Activated CD4-positive, alpha-beta T cell treated with anti-CD3 and anti-CD28 coated beads for 36 hours (primary cell): ENCODE results near the gene CGB1. TPM values are rescaled to one million over a fixed set of nuclear protein-coding genes. Genes with fewer than 3 reads are reported as not detected.
A peak's percentile ranks its signal among the peaks of the same experiment; 100 is the strongest.
"Not testable (repeated sequence)": the region's sequence is repeated elsewhere in the genome, so short reads cannot be mapped to it uniquely, and the experiment has no call there.

ENCODE experiments used
- ATAC-seq: fragments of 200-7000 bp; cut with Tn5 transposase; one replicate; pipeline ENCODE4 v1.10.0; 2021; ENCODE audit warnings: mild to moderate bottlenecking, moderate library complexity
- CTCF ChIA-PET: fragments of 350-600 bp; sonication (Branson Sonifier 250); formaldehyde crosslinking; loops from one replicate; lab custom pipeline; 2021; ENCODE audit warnings: antibody characterized with exemption; lab: Charles Lee
- POLR2A ChIA-PET: fragments of 350-600 bp; sonication (Branson Sonifier 250); formaldehyde crosslinking; loops from one replicate; lab custom pipeline; 2021; ENCODE audit warnings: antibody characterized with exemption, inconsistent platforms; lab: Charles Lee
- DNase-seq: peaks from one replicate; pipeline ENCODE4 v3.0.0-alpha.2; 2020
- H3K27ac Mint-ChIP-seq: one replicate; pipeline ENCODE4 v1.8.0; 2021; ENCODE audit warnings: mixed read lengths
- H3K27me3 Mint-ChIP-seq: one replicate; pipeline ENCODE4 v1.8.0; 2021; ENCODE audit warnings: mixed read lengths
- H3K36me3 Mint-ChIP-seq: one replicate; pipeline ENCODE4 v1.8.0; 2021; ENCODE audit warnings: low read depth, mixed read lengths
- H3K4me1 Mint-ChIP-seq: one replicate; pipeline ENCODE4 v1.8.0; 2021; ENCODE audit warnings: mixed read lengths
- H3K4me3 Mint-ChIP-seq: one replicate; pipeline ENCODE4 v1.8.0; 2021; ENCODE audit warnings: mild to moderate bottlenecking, moderate library complexity, mixed read lengths
- H3K9me3 Mint-ChIP-seq: one replicate; pipeline ENCODE4 v1.8.0; 2021; ENCODE audit warnings: low read depth, mixed read lengths
- intact Hi-C, 2 experiments: fragments of 100-400 bp; cut with DNase I in 1 of 2; cut with micrococcal nuclease in 1 of 2; formaldehyde crosslinking; loops; one replicate each; pipeline versions ENCODE4 v1.14.2 to v1.15.1; 2022 to 2024; cut with DNase I, micrococcal nuclease
- total RNA-seq, 2 experiments: library from RNA; stranded (reverse); gene quantifications; one replicate each; pipeline ENCODE4 v1.2.3, GENCODE V29; 2021

CGB1 gene
- not detected for total RNA-seq

DNA sequence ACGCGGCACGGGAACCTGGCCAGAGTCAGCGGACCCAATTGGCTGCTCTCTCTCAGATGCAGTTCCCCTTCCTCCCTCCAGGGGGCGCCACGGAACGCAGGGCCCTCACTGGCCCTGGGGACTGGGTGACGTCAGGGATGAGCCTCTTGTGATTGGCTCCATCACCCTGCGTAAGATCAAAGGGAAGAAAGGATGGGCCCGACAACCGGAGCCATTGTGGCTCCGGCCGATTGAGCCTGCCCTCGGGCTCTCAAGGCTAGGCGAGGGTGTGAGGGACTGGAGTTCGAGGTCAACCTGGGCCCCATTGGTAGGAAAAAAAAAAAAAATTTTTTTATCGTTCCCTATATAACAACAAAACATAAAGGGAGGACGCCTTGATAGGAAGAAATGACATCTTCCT is at the start of gene CGB1:
Gene CGB1 (minus strand): TSS at position 81 of the 400 bp plus-strand sequence. CDS start 184 bp downstream, outside the sequence.
- POLR2A ChIA-PET, H3K4me1 Mint-ChIP-seq, H3K4me3 Mint-ChIP-seq, H3K36me3 Mint-ChIP-seq, CTCF ChIA-PET, H3K9me3 Mint-ChIP-seq, H3K27me3 Mint-ChIP-seq, H3K27ac Mint-ChIP-seq: not testable (repeated sequence)
- peak; percentile 85 for DNase-seq
- ATAC-seq: peak; percentile 77
- intact Hi-C loops: loop anchor here in 1 of 2 experiments (1.0 kb wide), 1 partner anchor 48 kb away; the partner anchor contains the start of gene SNRNP70

GRCh38 chr19:49086296-49086695 is 49.6 kb upstream of the CGB1 start:
- CTCF ChIA-PET: interaction anchor here (1.2 to 4.0 kb wide), 3 partner anchors 12 to 372 kb away, joined by 3 to 26 read pairs (median 3); partner anchors contain the start of gene LIN7B
- peaks cover 36% of the 10 kb centered on the region for H3K4me1 Mint-ChIP-seq
- H3K4me3 Mint-ChIP-seq: peak overlapping the region; percentile 98
- intact Hi-C loops: loop anchor here in 1 of 2 experiments (5.0 kb wide), 1 partner anchor 1814 kb away; the partner anchor contains the start of gene INAFM1
- H3K27ac Mint-ChIP-seq: peak overlapping the region; percentile 96
- no peaks in the 10 kb centered on the region for H3K27me3 Mint-ChIP-seq
- no peak for ATAC-seq
- no peak for DNase-seq
- H3K36me3 Mint-ChIP-seq: peaks cover 43% of the 10 kb centered on the region
- no peaks in the 10 kb centered on the region for H3K9me3 Mint-ChIP-seq
- POLR2A ChIA-PET: interaction anchor here (1.9 kb wide), 1 partner anchor 42 kb away, joined by 4 read pairs; no protein-coding TSS in a partner anchor

DNA sequence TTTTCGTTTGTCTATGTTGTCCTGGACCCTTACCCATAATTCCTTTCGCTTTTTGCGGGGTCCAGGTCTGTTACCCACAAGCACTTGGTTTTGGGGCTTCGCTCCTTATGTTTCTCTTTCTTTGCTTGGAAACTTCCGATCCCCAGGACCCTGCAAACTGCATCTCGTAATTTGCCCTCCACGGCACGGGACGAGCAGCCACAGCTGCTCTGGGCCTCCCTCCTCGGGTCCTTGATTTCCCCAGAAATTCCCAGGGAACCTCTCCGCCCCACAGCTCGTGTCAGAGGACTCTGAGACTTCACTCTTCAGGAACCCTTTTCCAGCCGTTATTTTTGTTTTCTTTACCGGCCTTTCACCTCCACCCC is 49.2 kb upstream of the CGB1 start:
- Mint-ChIP-seq H3K4me1 (peaks cover 34% of the 10 kb centered on the region), H3K4me3 (peak overlapping the region; percentile 98), H3K27me3 (no peaks in the 10 kb centered on the region), H3K36me3 (peaks cover 40% of the 10 kb centered on the region), H3K9me3 (no peaks in the 10 kb centered on the region), H3K27ac (peak overlapping the region; percentile 96)
- ATAC-seq (no peak), DNase-seq (no peak)
- ChIA-PET CTCF (interaction anchor here (0.6 to 4.0 kb wide), 3 partner anchors 13 to 60 kb away, joined by 3 to 26 read pairs (median 3); partner anchors contain the start of gene LIN7B), POLR2A (interaction anchor here (1.9 kb wide), 1 partner anchor 42 kb away, joined by 4 read pairs; no protein-coding TSS in a partner anchor)
- intact Hi-C loops: loop anchor here (1.0 to 5.0 kb wide), 14 partner anchors 28 to 1814 kb away; partner anchors contain the start of genes C19orf73 (in 2 of the 2), PPFIA3 (in 2 of the 2), ATF5 (in 1 of the 2) and FLT3LG (in 1 of the 2)

- peaks cover 31% of the 10 kb centered on the region for H3K4me1 Mint-ChIP-seq
- ChIA-PET POLR2A (no interaction called here), CTCF (interaction anchor here (0.6 to 4.0 kb wide), 2 partner anchors 13 to 61 kb away, joined by 3 to 26 read pairs; no protein-coding TSS in a partner anchor)
- peaks cover 2% of the 10 kb centered on the region for H3K27me3 Mint-ChIP-seq
- ATAC-seq (peak; percentile 99), DNase-seq (peak; percentile 99)
- intact Hi-C loops: loop anchor here (1.0 to 5.0 kb wide), 14 partner anchors 29 to 1813 kb away; partner anchors contain the start of genes C19orf73 (in 2 of the 2), PPFIA3 (in 2 of the 2), ATF5 (in 1 of the 2) and FLT3LG (in 1 of the 2)
- H3K36me3 Mint-ChIP-seq: peaks cover 35% of the 10 kb centered on the region
- H3K27ac Mint-ChIP-seq: peak within 1 kb of the TSS; percentile 96
- H3K9me3 Mint-ChIP-seq: no peaks in the 10 kb centered on the region
- H3K4me3 Mint-ChIP-seq: peak within 1 kb of the TSS; percentile 98
Observed at GRCh38 chr19:49085020-49085867, 48.5 kb upstream of the CGB1 start, which contains the start of gene SNRNP70. SNRNP70 (plus strand) TSS chr19:49085451; CDS start chr19:49086415, 964 bp downstream.

DNA sequence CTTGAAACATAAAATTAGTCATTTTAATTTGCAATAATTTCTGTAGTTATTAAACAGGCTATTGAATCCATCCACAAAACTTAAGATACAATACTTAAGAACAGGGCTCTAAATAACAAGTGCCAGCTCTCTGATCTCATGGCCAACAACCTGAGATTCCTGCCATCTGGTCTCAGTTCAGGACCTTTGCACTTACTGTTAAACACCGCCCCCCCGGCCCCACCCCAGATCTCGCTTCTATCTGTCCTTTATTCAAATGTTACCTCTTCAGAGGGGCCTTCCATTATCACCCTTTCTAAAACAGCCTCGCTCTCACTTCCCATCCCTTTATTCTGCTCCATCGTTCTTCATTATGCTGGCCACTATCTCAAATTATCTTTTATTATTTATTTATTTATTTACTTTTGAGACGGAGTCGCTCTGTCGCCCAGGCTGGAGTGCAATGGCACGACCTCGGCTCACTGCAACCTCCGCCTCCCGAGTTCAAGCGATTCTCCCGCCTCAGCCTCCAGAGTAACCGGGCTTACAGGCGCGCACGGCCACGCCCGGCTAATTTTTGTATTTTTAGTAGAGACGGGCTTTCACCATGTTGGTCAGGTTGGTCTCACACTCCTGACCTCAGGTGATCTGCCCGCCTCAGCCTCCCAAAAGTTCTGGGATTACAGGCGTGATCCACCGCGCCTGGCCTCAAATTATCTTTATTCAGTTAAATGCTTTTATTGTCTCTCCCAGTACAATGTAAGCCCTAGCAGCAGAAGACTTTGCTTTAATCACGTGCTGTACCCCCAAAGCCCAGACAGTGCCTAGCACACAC is 47.7 kb upstream of the CGB1 start:
- CTCF ChIA-PET: interaction anchor here (0.9 kb wide), 1 partner anchor 289 kb away, joined by 3 read pairs; no protein-coding TSS in a partner anchor
- Mint-ChIP-seq H3K9me3 (no peaks in the 10 kb centered on the region), H3K27me3 (peaks cover 2% of the 10 kb centered on the region), H3K27ac (peak overlapping the region; percentile 96), H3K4me3 (peak overlapping the region; percentile 98), H3K36me3 (peaks cover 28% of the 10 kb centered on the region), H3K4me1 (peaks cover 31% of the 10 kb centered on the region)
- no peak for DNase-seq
- no peak for ATAC-seq
- intact Hi-C loops: loop anchor here (1.0 to 5.0 kb wide), 14 partner anchors 30 to 1812 kb away; partner anchors contain the start of genes C19orf73 (in 2 of the 2), PPFIA3 (in 2 of the 2), ATF5 (in 1 of the 2) and FLT3LG (in 1 of the 2)
- POLR2A ChIA-PET: no interaction called here

DNA sequence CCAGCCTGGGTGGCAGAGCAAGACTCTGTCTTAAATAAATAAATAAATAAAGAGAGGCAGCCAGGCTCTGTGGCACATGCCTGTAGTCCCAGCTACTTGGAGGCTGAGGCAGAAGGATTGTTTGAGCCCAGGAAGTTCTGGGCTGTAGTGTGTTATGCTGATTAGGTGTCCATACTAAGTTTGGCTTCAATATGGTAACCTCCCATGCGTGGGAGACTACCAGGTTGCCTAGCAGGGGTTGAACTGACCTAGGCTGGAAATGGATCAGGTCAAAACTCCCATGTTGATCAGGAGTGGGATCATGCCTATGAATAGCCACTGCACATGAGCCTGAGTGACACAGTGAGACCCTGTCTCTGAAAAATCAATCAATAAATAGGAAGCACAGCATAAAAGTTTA is 44.6 kb upstream of the CGB1 start:
- no peak overlapping the region for H3K4me3 Mint-ChIP-seq
- H3K9me3 Mint-ChIP-seq: no peaks in the 10 kb centered on the region
- CTCF ChIA-PET: interaction anchor here (1.3 kb wide), 1 partner anchor 17 kb away, joined by 4 read pairs; no protein-coding TSS in a partner anchor
- POLR2A ChIA-PET: no interaction called here
- intact Hi-C loops: no loop called here
- peaks cover 10% of the 10 kb centered on the region for H3K4me1 Mint-ChIP-seq
- no peak overlapping the region for H3K27ac Mint-ChIP-seq
- DNase-seq: no peak
- no peak for ATAC-seq
- peaks cover 6% of the 10 kb centered on the region for H3K36me3 Mint-ChIP-seq
- H3K27me3 Mint-ChIP-seq: peaks cover 4% of the 10 kb centered on the region

GRCh38 chr19:49080392-49080791 is 43.7 kb upstream of the CGB1 start:
- CTCF ChIA-PET: interaction anchor here (0.6 kb wide), 2 partner anchors 16 to 83 kb away, joined by 3 to 4 read pairs; no protein-coding TSS in a partner anchor
- POLR2A ChIA-PET: no interaction called here

DNA sequence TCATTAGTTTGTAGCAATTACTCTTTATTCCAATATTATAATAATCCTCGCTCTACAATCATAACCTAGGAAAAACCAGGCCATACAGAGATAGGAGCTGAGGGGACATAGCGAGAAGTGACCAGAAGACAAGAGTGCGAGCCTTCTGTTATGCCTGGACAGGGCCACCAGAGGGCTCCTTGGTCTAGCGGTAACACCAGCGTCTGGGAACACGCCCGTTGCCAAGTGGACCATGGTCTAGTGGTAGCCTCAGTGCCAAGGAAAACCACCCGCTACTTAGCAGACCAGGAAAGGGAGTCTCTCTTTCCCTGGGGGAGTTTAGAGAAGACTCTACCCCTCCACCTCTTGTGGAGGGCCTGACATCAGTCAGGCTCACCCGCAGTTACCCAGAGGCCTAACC is 38.2 kb upstream of the CGB1 start:
- intact Hi-C loops: loop anchor here in 1 of 2 experiments (1.0 to 2.0 kb wide), 2 partner anchors 28 to 72 kb away; no protein-coding TSS in a partner anchor
- ATAC-seq, H3K36me3 Mint-ChIP-seq, H3K9me3 Mint-ChIP-seq, H3K4me3 Mint-ChIP-seq, H3K27ac Mint-ChIP-seq, POLR2A ChIA-PET, H3K4me1 Mint-ChIP-seq: not testable (repeated sequence)
- DNase-seq: peak; percentile 52
- CTCF ChIA-PET: interaction anchor here (0.7 to 1.4 kb wide), 3 partner anchors 14 to 23 kb away, joined by 3 to 5 read pairs (median 3); partner anchors contain the start of gene CGB7
- H3K27me3 Mint-ChIP-seq: peaks cover 40% of the 10 kb centered on the region

More at GRCh38 chr19:49080392-49080791, 43.7 kb upstream of the CGB1 start:
- Mint-ChIP-seq H3K4me3 (no peak overlapping the region), H3K9me3 (no peaks in the 10 kb centered on the region), H3K27ac (no peak overlapping the region), H3K27me3 (peaks cover 7% of the 10 kb centered on the region), H3K4me1 (peaks cover 7% of the 10 kb centered on the region), H3K36me3 (no peaks in the 10 kb centered on the region)
- ATAC-seq (no peak), DNase-seq (no peak)
- intact Hi-C loops: no loop called here

- intact Hi-C loops: loop anchor here in 1 of 2 experiments (2.0 kb wide), 1 partner anchor 73 kb away; no protein-coding TSS in a partner anchor
Observed at GRCh38 chr19:49073514-49074378, 37.1 kb upstream of the CGB1 start.

More at GRCh38 chr19:49073514-49074378, 37.1 kb upstream of the CGB1 start:
- ATAC-seq (no peak), DNase-seq (peak; percentile 49)
- POLR2A ChIA-PET: no interaction called here
- CTCF ChIA-PET: interaction anchor here (0.6 to 1.4 kb wide), 4 partner anchors 9 to 103 kb away, joined by 3 to 4 read pairs (median 3); no protein-coding TSS in a partner anchor
- H3K4me3 Mint-ChIP-seq: no peak overlapping the region
- no peak overlapping the region for H3K27ac Mint-ChIP-seq
- no peaks in the 10 kb centered on the region for H3K9me3 Mint-ChIP-seq
- peaks cover 50% of the 10 kb centered on the region for H3K27me3 Mint-ChIP-seq
- H3K36me3 Mint-ChIP-seq: no peaks in the 10 kb centered on the region
- peaks cover 7% of the 10 kb centered on the region for H3K4me1 Mint-ChIP-seq
